Heart left ventricle (tissue), 16 donors: ENCODE measurements around the gene KIT. TPM values are rescaled to one million over a fixed set of nuclear protein-coding genes. Genes with fewer than 3 reads are reported as not detected.
A peak's percentile ranks its signal among the peaks of the same experiment; 100 is the strongest.

Experiments
- ATAC-seq, 4 donors: fragments of 200-7000 bp; cut with Tn5 transposase; one replicate each; pipeline ENCODE4 v1.9.1; 2020 to 2022; ENCODE audit warnings: moderate library complexity in 4 of 4, mild to moderate bottlenecking in 3 of 4, moderate number of reproducible peaks in 1 of 4
- DNase-seq, 5 donors: peaks; one replicate each; pipeline ENCODE4 v3.0.0-alpha.2; 2020
- H3K27ac ChIP-seq, 12 donors: fragments of 200-600 bp; sonication (generic) in 4 of 12; one replicate each; pipeline versions ENCODE4 v1.5.0 to v1.8.0; 2016 to 2022; ENCODE audit warnings: mild to moderate bottlenecking in 2 of 12
- H3K27me3 ChIP-seq, 9 donors: fragments of 200-600 bp; sonication (generic) in 2 of 9; one replicate each; pipeline versions ENCODE4 v1.5.1 to v1.8.0; 2016 to 2022; ENCODE audit warnings: mild to moderate bottlenecking in 3 of 9
- H3K36me3 ChIP-seq, 9 donors: fragments of 200-600 bp; sonication (generic) in 2 of 9; one replicate each; pipeline versions ENCODE4 v1.5.0 to v1.8.0; 2018 to 2022; ENCODE audit warnings: mild to moderate bottlenecking in 2 of 9
- H3K4me1 ChIP-seq, 12 donors: fragments of 200-600 bp; sonication (generic) in 4 of 12; one replicate each; pipeline versions ENCODE4 v1.5.0 to v1.8.0; 2016 to 2022; ENCODE audit warnings: mild to moderate bottlenecking in 3 of 12
- H3K4me3 ChIP-seq, 12 donors: fragments of 200-600 bp; sonication (generic) in 4 of 12; one replicate each; pipeline versions ENCODE4 v1.5.0 to v1.8.0; 2017 to 2022; ENCODE audit warnings: mild to moderate bottlenecking in 9 of 12, moderate library complexity in 4 of 12
- H3K9me3 ChIP-seq, 12 donors: fragments of 200-600 bp; sonication (generic) in 4 of 12; one replicate each; pipeline versions ENCODE4 v1.5.0 to v1.8.0; 2016 to 2022; ENCODE audit warnings: mild to moderate bottlenecking in 1 of 12
- POLR2A ChIP-seq, 2 donors: fragments of 450-650 bp; IDR thresholded peaks; one replicate each; pipeline ENCODE4 v1.6.1; 2017; ENCODE audit warnings: antibody characterized with exemption in 2 of 2, mild to moderate bottlenecking in 2 of 2, moderate library complexity in 2 of 2
- WGBS, 4 donors: extraction: QIAGEN DNeasy Blood & Tissue Kit in 2 of 4; methylation state at CpG; one replicate each; pipeline versions ENCODE4 v1.1.5 to v1.1.7; 2013 to 2018; 5-methylcytosine and 5-hydroxymethylcytosine counted together
- intact Hi-C, 10 donors: fragments of 100-400 bp; cut with DNase I; formaldehyde crosslinking; loops; one replicate each; pipeline versions ENCODE4 v1.11.1 to v1.14.2; 2022
- polyA plus RNA-seq, 2 donors: library from polyadenylated mRNA; stranded (reverse); fragments of 200-250 nt; gene quantifications; one replicate each; pipeline ENCODE4 v1.2.3, GENCODE V29; 2013
- total RNA-seq, 9 donors: library from RNA; depleted of rRNA in 2 of 9; stranded (reverse); fragments of >200 nt in 2 of 9; fragmentation: NEBNext Ultra II Directional in 3 of 9; extraction: Animal tissue kit (Norgen Biotek cat#: 25700) in 3 of 9; gene quantifications; one replicate each; pipeline versions ENCODE4 v1.1.0 to v1.2.4, GENCODE V29; 2016 to 2023
- TF ChIP-seq, protein P1 (sequence below), 12 donors: fragments of 200-600 bp; sonication (generic) in 4 of 12; IDR thresholded peaks; one replicate each; pipeline versions ENCODE4 v1.5.0 to v1.8.0; 2018 to 2022; ENCODE audit warnings: antibody characterized with exemption in 12 of 12, mild to moderate bottlenecking in 5 of 12
- donor health status: ischemic (EF 13 %, LVEDD 7.1; RV severe dilation, severe dysfunction).
- donor health status: healthy with polysubstance abuse.
- donor health status: DM: no; HTN: yes; CAD: no.
- donor health status: DM: no; HTN: no; CAD: no.
- donor health status: ischemic (EF 25% LVEDD 6.9; RV normal size, moderate dysfunction).
- donor health status: ischemic (EF 25% LVEDD 5.7; RV mildly dilated, moderate dysfunction).
- donor health status: healthy.
- donor health status: DM: yes; HTN: yes; CAD: no.
- donor health status: ischemic (EF 35%, LVEDD 5.7; RV mildly dilated, moderate dysfunction).
- donor health status: nonischemic (EF 11% LVEDD 7.7; RV severe dilation, severe dysfunction).
- donor health status: DM: yes; HTN: yes; CAD: no.
- donor health status: PGD.
- donor health status: ischemic (EF 29% LVEDD 5.4; RV normal size, mild dysfunction).
- donor health status: nonischemic (EF 23%, LVEDD 6.1; RV moderate dilation, normal function).

KIT gene
- total and polyA plus RNA-seq, 11 donors = 0.08 to 4.7 (median 1.7) TPM

DNA sequence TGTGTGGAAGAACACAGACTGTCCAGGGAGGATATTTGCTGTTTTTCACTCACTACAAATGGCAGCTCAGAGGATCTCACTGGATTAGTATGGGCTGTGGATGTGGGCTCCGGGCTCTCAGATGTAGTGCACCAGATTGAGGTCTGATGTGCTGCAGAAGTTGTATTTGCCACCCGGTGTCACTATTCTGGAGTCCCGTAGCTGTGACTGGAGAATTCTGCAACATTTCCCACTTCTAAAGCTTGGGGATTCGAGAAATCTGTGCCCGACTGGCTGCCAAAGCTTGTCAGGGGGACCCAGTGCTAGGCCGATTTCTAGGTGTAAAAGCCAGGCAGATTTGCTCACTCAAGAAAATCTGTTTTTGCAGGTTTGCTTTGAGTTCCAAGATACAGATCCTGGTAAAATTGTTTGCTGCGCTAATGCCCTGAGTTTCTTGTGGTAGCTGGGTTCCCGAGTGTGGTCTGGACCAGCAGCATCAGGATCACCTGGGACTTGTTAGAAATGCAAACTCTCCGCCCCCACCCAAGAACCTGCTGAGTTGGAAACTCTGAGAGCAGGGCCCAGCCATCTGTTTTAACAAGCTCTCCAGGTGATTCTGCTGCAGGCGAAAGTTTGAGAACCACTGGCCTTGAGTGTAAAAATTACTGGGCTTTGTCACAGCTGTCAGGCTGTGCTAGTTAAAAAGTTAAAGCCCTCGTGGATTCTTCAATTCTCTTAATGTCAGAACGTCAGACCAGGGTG lies 18.1 kb downstream of the KIT start:
- 88 to 90% (median 89%) methylated on average over 12 of the region's 12 CpGs for WGBS, 4 donors
- TF ChIP-seq, protein P1, sequence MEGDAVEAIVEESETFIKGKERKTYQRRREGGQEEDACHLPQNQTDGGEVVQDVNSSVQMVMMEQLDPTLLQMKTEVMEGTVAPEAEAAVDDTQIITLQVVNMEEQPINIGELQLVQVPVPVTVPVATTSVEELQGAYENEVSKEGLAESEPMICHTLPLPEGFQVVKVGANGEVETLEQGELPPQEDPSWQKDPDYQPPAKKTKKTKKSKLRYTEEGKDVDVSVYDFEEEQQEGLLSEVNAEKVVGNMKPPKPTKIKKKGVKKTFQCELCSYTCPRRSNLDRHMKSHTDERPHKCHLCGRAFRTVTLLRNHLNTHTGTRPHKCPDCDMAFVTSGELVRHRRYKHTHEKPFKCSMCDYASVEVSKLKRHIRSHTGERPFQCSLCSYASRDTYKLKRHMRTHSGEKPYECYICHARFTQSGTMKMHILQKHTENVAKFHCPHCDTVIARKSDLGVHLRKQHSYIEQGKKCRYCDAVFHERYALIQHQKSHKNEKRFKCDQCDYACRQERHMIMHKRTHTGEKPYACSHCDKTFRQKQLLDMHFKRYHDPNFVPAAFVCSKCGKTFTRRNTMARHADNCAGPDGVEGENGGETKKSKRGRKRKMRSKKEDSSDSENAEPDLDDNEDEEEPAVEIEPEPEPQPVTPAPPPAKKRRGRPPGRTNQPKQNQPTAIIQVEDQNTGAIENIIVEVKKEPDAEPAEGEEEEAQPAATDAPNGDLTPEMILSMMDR (IDR thresholded peaks at IDR 0.05) = no peak
- no peak for TF ChIP-seq POLR2A (IDR thresholded peaks at IDR 0.05)
- ATAC-seq = no peak

DNA sequence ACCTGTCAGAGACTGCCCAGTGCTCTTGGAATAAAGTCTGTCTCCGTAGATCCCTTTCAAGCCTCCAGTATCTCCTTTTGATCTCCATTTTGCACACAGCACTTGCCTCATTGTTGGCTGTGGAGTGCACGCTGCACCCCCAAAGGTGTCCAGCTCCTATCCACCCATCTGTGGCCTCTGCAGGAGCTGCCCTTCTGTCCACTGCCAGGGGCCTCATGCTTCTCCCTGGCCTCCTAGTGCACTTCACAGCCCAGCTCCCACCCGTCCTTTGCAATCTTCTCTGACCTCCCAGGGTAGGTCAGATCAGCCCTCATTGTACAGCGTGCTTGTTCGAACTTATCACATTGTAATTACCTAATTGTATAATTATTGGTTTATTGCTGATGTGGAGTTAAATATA lies 18.9 kb downstream of the KIT start:
- Histone ChIP-seq H3K9me3 (peaks cover 0 to 5% (median 0%) of the 10 kb centered on the region in 12 donors), H3K27me3 (no peaks in the 10 kb centered on the region), H3K27ac (no peak overlapping the region), H3K4me1 (no peaks in the 10 kb centered on the region), H3K4me3 (no peak overlapping the region), H3K36me3 (no peaks in the 10 kb centered on the region)
- TF ChIP-seq, protein P1 (IDR thresholded peaks at IDR 0.05) = no peak
- TF ChIP-seq POLR2A (IDR thresholded peaks at IDR 0.05) = no peak
- WGBS, 4 donors = 92 to 97% (median 94%) methylated on average over 5 of the region's 5 CpGs
- DNase-seq (no peak), ATAC-seq (peak in 1 of 4 donors; percentile 20)
- intact Hi-C loops = loop anchor here in 2 of 10 donors (10.0 kb wide), 2 partner anchors 108 to 352 kb away; no protein-coding TSS in a partner anchor

More for the DNA sequence above, 18.1 kb downstream of the KIT start:
- Histone ChIP-seq H3K27ac (no peak overlapping the region), H3K27me3 (no peaks in the 10 kb centered on the region), H3K9me3 (peaks cover 0 to 5% (median 0%) of the 10 kb centered on the region in 12 donors), H3K4me3 (no peak overlapping the region), H3K36me3 (no peaks in the 10 kb centered on the region), H3K4me1 (no peaks in the 10 kb centered on the region)
- no peak for DNase-seq
- intact Hi-C loops = loop anchor here in 2 of 10 donors (10.0 kb wide), 2 partner anchors 109 to 351 kb away; no protein-coding TSS in a partner anchor

DNA sequence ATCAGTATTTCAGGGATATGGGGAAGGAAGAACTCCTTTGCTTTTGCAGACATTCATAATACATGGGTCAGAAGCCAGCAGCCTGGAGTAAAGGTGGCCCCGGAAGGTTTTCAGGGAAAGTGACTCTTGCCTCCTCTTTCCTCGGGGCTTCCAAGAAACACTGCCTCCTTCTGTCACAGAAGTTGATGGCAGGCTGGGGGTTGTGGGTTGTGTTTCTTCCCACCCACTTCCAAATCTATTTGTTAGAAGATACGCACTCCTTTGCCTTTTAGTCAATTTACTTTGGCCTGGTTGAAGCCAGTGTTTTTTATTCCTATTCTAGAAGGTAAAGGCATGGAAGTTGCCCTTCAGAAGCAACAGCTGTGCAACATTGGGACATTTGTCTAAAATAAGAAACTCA lies 19.7 kb downstream of the KIT start:
- DNase-seq (no peak), ATAC-seq (no peak)
- H3K27ac ChIP-seq = no peak overlapping the region
- H3K4me3 ChIP-seq = no peak overlapping the region
- H3K36me3 ChIP-seq = no peaks in the 10 kb centered on the region
- H3K4me1 ChIP-seq = no peaks in the 10 kb centered on the region
- intact Hi-C loops = loop anchor here in 2 of 10 donors (10.0 kb wide), 2 partner anchors 107 to 353 kb away; no protein-coding TSS in a partner anchor
- no peaks in the 10 kb centered on the region for H3K27me3 ChIP-seq
- TF ChIP-seq, protein P1 (IDR thresholded peaks at IDR 0.05) = no peak
- no peak for TF ChIP-seq POLR2A (IDR thresholded peaks at IDR 0.05)
- peaks cover 0 to 5% (median 0%) of the 10 kb centered on the region in 12 donors for H3K9me3 ChIP-seq
- WGBS, 4 donors = 82 to 88% (median 86%) methylated on average over 3 of the region's 3 CpGs

GRCh38 chr4:54677853-54678650 lies 20.3 kb downstream of the KIT start:
- H3K36me3 ChIP-seq = no peaks in the 10 kb centered on the region
- H3K9me3 ChIP-seq = peaks cover 0 to 5% (median 0%) of the 10 kb centered on the region in 12 donors
- no peak overlapping the region for H3K27ac ChIP-seq
- DNase-seq (no peak), ATAC-seq (no peak)
- TF ChIP-seq POLR2A (IDR thresholded peaks at IDR 0.05) = no peak
- TF ChIP-seq, protein P1 (IDR thresholded peaks at IDR 0.05) = no peak
- no peaks in the 10 kb centered on the region for H3K27me3 ChIP-seq
- no peak overlapping the region for H3K4me3 ChIP-seq
- WGBS, 4 donors = 83 to 88% (median 86%) methylated on average over 7 of the region's 7 CpGs
- intact Hi-C loops = loop anchor here in 2 of 10 donors (10.0 kb wide), 2 partner anchors 107 to 353 kb away; no protein-coding TSS in a partner anchor
- H3K4me1 ChIP-seq = no peaks in the 10 kb centered on the region
